Liver (tissue), 9 donors: ENCODE measurements around the gene FAM193A. TPM values are rescaled to one million over a fixed set of nuclear protein-coding genes. Genes with fewer than 3 reads are reported as not detected.

Source experiments
- DNase-seq: peaks from one replicate; pipeline ENCODE4 v3.0.0-alpha.2; 2017; ENCODE audit warnings: low spot score
- H3K27ac ChIP-seq, 2 donors: one replicate each; pipeline ENCODE4 v1.7.0; 2013; ENCODE audit warnings: inconsistent platforms in 2 of 2, low read length in 2 of 2, control low read depth in 1 of 2, low read depth in 1 of 2, mild to moderate bottlenecking in 1 of 2
- H3K27me3 ChIP-seq, 4 donors: one replicate each; pipeline versions ENCODE4 v1.6.1 to v1.7.0; 2013; ENCODE audit warnings: low read length in 3 of 4, inconsistent platforms in 1 of 4, mild to moderate bottlenecking in 1 of 4, moderate library complexity in 1 of 4; ENCODE audit not compliant: control insufficient read depth in 4 of 4, insufficient read depth in 4 of 4
- H3K36me3 ChIP-seq, 4 donors: one replicate each; pipeline versions ENCODE4 v1.6.1 to v1.7.0; 2013; ENCODE audit warnings: low read length in 3 of 4, mild to moderate bottlenecking in 3 of 4, low read depth in 1 of 4, moderate library complexity in 1 of 4; ENCODE audit not compliant: control insufficient read depth in 4 of 4, insufficient read depth in 3 of 4
- H3K4me1 ChIP-seq, 4 donors: one replicate each; pipeline versions ENCODE4 v1.6.1 to v1.7.0; 2013; ENCODE audit warnings: low read length in 3 of 4, mild to moderate bottlenecking in 3 of 4, moderate library complexity in 1 of 4; ENCODE audit not compliant: control insufficient read depth in 4 of 4, insufficient read depth in 4 of 4
- H3K4me3 ChIP-seq, 3 donors: one replicate each; pipeline versions ENCODE4 v1.6.1 to v1.7.0; 2013; ENCODE audit warnings: low read length in 3 of 3, control low read depth in 1 of 3, low read depth in 1 of 3, mild to moderate bottlenecking in 1 of 3
- H3K9ac ChIP-seq, 2 donors: one replicate each; pipeline ENCODE4 v1.7.0; 2013; ENCODE audit warnings: low read length in 2 of 2, mild to moderate bottlenecking in 2 of 2, moderate library complexity in 2 of 2, control low read depth in 1 of 2, low read depth in 1 of 2
- H3K9me3 ChIP-seq, 4 donors: one replicate each; pipeline versions ENCODE4 v1.6.1 to v1.7.0; 2013; ENCODE audit warnings: low read length in 3 of 4; ENCODE audit not compliant: control insufficient read depth in 4 of 4
- ATF3 ChIP-seq: IDR thresholded peaks from 2 replicates; pipeline ENCODE4 v1.6.1; 2016; ENCODE audit warnings: antibody characterized with exemption
- CTCF ChIP-seq: fragments of 150-350 bp; IDR thresholded peaks from 2 replicates; pipeline ENCODE4 v1.5.1; 2017; ENCODE audit warnings: improper control_type of control experiment, low read depth, low read length; ENCODE audit not compliant: missing input control
- EGR1 ChIP-seq, 2 donors: IDR thresholded peaks; 2 replicates each; pipeline ENCODE4 v1.6.1; 2016 to 2018; ENCODE audit warnings: antibody characterized with exemption in 2 of 2, low read depth in 2 of 2
- FOXA1 ChIP-seq: IDR thresholded peaks from 2 replicates; pipeline ENCODE4 v1.6.1; 2016; ENCODE audit warnings: antibody characterized with exemption
- FOXA2 ChIP-seq: IDR thresholded peaks from 2 replicates; pipeline ENCODE4 v1.6.1; 2016; ENCODE audit warnings: antibody characterized with exemption
- GABPA ChIP-seq, 2 donors: IDR thresholded peaks in 1 of 2; conservative IDR thresholded peaks in 1 of 2; 2 replicates each; pipeline ENCODE4 v1.6.1; 2016; ENCODE audit warnings: antibody characterized with exemption in 2 of 2, mild to moderate bottlenecking in 1 of 2, moderate library complexity in 1 of 2
- HNF4A ChIP-seq, 2 donors: conservative IDR thresholded peaks; 2 replicates each; pipeline ENCODE4 v1.6.1; 2016; ENCODE audit warnings: antibody characterized with exemption in 2 of 2, mild to moderate bottlenecking in 2 of 2
- HNF4G ChIP-seq: IDR thresholded peaks from 2 replicates; pipeline ENCODE4 v1.6.1; 2016; ENCODE audit warnings: antibody characterized with exemption
- JUND ChIP-seq, 2 donors: IDR thresholded peaks; 2 replicates each; pipeline ENCODE4 v1.6.1; 2016; ENCODE audit warnings: antibody characterized with exemption in 2 of 2
- MAX ChIP-seq: IDR thresholded peaks from 2 replicates; pipeline ENCODE4 v1.6.1; 2016; ENCODE audit warnings: antibody characterized with exemption
- NR2F2 ChIP-seq: IDR thresholded peaks from 2 replicates; pipeline ENCODE4 v1.6.1; 2016; ENCODE audit warnings: antibody characterized with exemption
- RAD21 ChIP-seq, 2 donors: IDR thresholded peaks; 2 replicates each; pipeline ENCODE4 v1.6.1; 2016; ENCODE audit warnings: antibody characterized with exemption in 2 of 2, mild to moderate bottlenecking in 2 of 2
- REST ChIP-seq: IDR thresholded peaks from 2 replicates; pipeline ENCODE4 v1.6.1; 2016; ENCODE audit warnings: antibody characterized with exemption, mild to moderate bottlenecking
- RXRA ChIP-seq, 2 donors: IDR thresholded peaks; 2 replicates each; pipeline ENCODE4 v1.6.1; 2017 to 2018; ENCODE audit warnings: antibody characterized with exemption in 2 of 2, mild to moderate bottlenecking in 1 of 2
- SP1 ChIP-seq: IDR thresholded peaks from 2 replicates; pipeline ENCODE4 v1.6.1; 2018; ENCODE audit warnings: antibody characterized with exemption, mild to moderate bottlenecking
- TAF1 ChIP-seq: conservative IDR thresholded peaks from 2 replicates; pipeline ENCODE4 v1.6.1; 2016; ENCODE audit warnings: antibody characterized with exemption, mild to moderate bottlenecking
- YY1 ChIP-seq: IDR thresholded peaks from 2 replicates; pipeline ENCODE4 v1.6.1; 2016; ENCODE audit warnings: antibody characterized with exemption, mild to moderate bottlenecking
- ZBTB33 ChIP-seq: IDR thresholded peaks from 2 replicates; pipeline ENCODE4 v1.6.1; 2016; ENCODE audit warnings: antibody characterized with exemption
- WGBS: extraction: QIAGEN DNeasy Blood & Tissue Kit; methylation state at CpG from one replicate; pipeline ENCODE4 v1.1.7; 2013; 5-methylcytosine and 5-hydroxymethylcytosine counted together
- polyA plus RNA-seq, 2 donors: library from polyadenylated mRNA; stranded (reverse) in 1 of 2; unstranded in 1 of 2; fragments of 200-250 nt in 1 of 2; fragments of >200 nt in 1 of 2; fragmentation: Nextera tagmentation in 1 of 2; extraction: Ambion mirVana in 1 of 2; gene quantifications; one replicate each; pipeline versions ENCODE4 v1.2.1 to v1.2.3, GENCODE V29; 2013 to 2015
- total RNA-seq, 2 donors: library from RNA; depleted of rRNA; stranded (reverse); fragments of >200 nt; gene quantifications; one replicate each; pipeline ENCODE4 v1.2.3, GENCODE V29; 2014
- donor health status: healthy.
- donor health status: healthy.
- donor health status: healthy.
- donor health status: healthy.
- donor health status: healthy.

Gene FAM193A
- total and polyA plus RNA-seq, 4 donors = 3.9 to 10.2 (median 7.0) TPM

GRCh38 chr4:2515830-2516550 lies 20.5 kb upstream of the FAM193A start:
- DNase-seq = no peak
- no peak overlapping the region for H3K4me3 ChIP-seq
- H3K4me1 ChIP-seq = no peaks in the 10 kb centered on the region
- no peaks in the 10 kb centered on the region for H3K9me3 ChIP-seq
- 50% methylated on average over 4 of the region's 4 CpGs for WGBS
- H3K9ac ChIP-seq = no peak overlapping the region
- no peak overlapping the region for H3K27ac ChIP-seq
- H3K36me3 ChIP-seq = peaks cover 9 to 41% (median 24%) of the 10 kb centered on the region in 4 donors
- no peaks in the 10 kb centered on the region for H3K27me3 ChIP-seq
- TF ChIP-seq FOXA1 (no peak), RXRA (IDR thresholded peaks at IDR 0.05) (no peak), ZBTB33 (no peak), NR2F2 (no peak), HNF4G (no peak), TAF1 (no peak), RAD21 (IDR thresholded peaks at IDR 0.05) (no peak), REST (no peak), EGR1 (IDR thresholded peaks at IDR 0.05; ENCODE audit: low read depth in 2 of 2) (no peak)

- Histone ChIP-seq H3K27me3 (no peaks in the 10 kb centered on the region), H3K4me1 (no peaks in the 10 kb centered on the region), H3K9ac (no peak overlapping the region), H3K27ac (no peak overlapping the region), H3K4me3 (no peak overlapping the region), H3K9me3 (no peaks in the 10 kb centered on the region), H3K36me3 (peaks cover 7 to 38% (median 23%) of the 10 kb centered on the region in 4 donors)
- no peak for DNase-seq
- 94% methylated on average over 2 of the region's 2 CpGs for WGBS
- TF ChIP-seq JUND (IDR thresholded peaks at IDR 0.05) (no peak), YY1 (no peak), SP1 (no peak), HNF4A (conservative IDR thresholded peaks at IDR 0.05) (no peak), RXRA (IDR thresholded peaks at IDR 0.05) (no peak), FOXA1 (no peak), EGR1 (IDR thresholded peaks at IDR 0.05; ENCODE audit: low read depth in 2 of 2) (no peak), RAD21 (IDR thresholded peaks at IDR 0.05) (no peak), MAX (no peak), ATF3 (no peak), FOXA2 (no peak), NR2F2 (no peak), TAF1 (no peak), ZBTB33 (no peak), GABPA (IDR thresholded peaks at IDR 0.05 in 1 of 2, conservative IDR thresholded peaks at IDR 0.05 in 1 of 2) (no peak), REST (no peak), CTCF (no peak)
Observed at GRCh38 chr4:2516635-2517034, 19.8 kb upstream of the FAM193A start.
